ENCODE data around the gene MTHFD1L. TPM values are rescaled to one million over a fixed set of nuclear protein-coding genes. Genes with fewer than 3 reads are reported as not detected.

The MTHFD1L gene
- total and polyA plus RNA-seq, 2 of the 8 experiments (the other 6 are each of a cell fraction or from before 2014, with no cell fraction given) = 29.2 to 105 TPM

DNA sequence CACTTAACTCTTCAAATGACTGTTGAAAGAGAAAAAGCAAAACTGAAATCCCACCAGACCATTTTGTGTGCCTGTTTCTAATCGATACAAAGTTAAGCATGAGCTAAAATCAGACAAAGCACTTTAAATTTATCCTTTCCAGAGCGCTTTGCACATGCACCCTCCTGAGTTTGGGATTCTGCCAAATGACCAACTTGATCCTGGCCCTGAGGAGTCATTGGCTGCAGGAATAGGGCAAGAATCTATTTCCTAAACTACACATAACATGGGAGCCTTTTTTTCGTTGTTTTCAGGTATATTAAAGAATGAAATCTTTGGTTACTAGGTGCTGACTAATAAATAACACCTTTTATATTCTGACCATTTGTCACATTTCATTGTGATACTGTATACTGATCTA is 23.8 kb upstream of the MTHFD1L start:
- WGBS, 2 experiments (ENCODE audit: extremely low coverage in 1 of 2, insufficient coverage in 1 of 2, insufficient read length in 1 of 2, insufficient replicate concordance in 2 of 2, low coverage in 1 of 2, low lambda C conversion rate in 2 of 2, missing lambda C conversion rate in 1 of 2) = 74% methylated on average over 3 of the region's 3 CpGs; no CpG with 5 or more reads in 1 of the 2 experiments
- FAIRE-seq = no peak

More for the DNA sequence above, 23.8 kb upstream of the MTHFD1L start:
- H3K27me3 ChIP-seq (replicated peaks in 1 of 4; ENCODE audit: control insufficient read depth in 3 of 4, extremely low read depth in 1 of 4, insufficient read depth in 3 of 4, low read length in 3 of 4) = no peaks in the 10 kb centered on the region
- TF ChIP-seq, protein P1, sequence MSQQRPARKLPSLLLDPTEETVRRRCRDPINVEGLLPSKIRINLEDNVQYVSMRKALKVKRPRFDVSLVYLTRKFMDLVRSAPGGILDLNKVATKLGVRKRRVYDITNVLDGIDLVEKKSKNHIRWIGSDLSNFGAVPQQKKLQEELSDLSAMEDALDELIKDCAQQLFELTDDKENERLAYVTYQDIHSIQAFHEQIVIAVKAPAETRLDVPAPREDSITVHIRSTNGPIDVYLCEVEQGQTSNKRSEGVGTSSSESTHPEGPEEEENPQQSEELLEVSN (IDR thresholded peaks at IDR 0.05) = no peak
- no peak for TF ChIP-seq POLR2A (IDR thresholded peaks at IDR 0.05; ENCODE audit: control extremely low read depth in 1 of 2, low read depth in 2 of 2, low read length in 2 of 2)
- TF ChIP-seq ASH2L (IDR thresholded peaks at IDR 0.05; ENCODE audit: low read length) = no peak
- TF ChIP-seq GABPA (IDR thresholded peaks at IDR 0.05; ENCODE audit: borderline replicate concordance, insufficient read depth, low read length) = no peak
- no peak for TF ChIP-seq RXRA (IDR thresholded peaks at IDR 0.05; ENCODE audit: insufficient read depth, low read depth, low read length)
- TF ChIP-seq BCL11A (IDR thresholded peaks at IDR 0.05; ENCODE audit: low read depth in 2 of 2, low read length in 2 of 2) = no peak
- H3K27ac ChIP-seq (ENCODE audit: low read depth, low read length) = no peak overlapping the region
- POLR2A ChIA-PET (ENCODE audit: partially characterized antibody) = interaction anchor here (1.0 kb wide), 1 partner anchor 25 kb away, joined by 3 read pairs; no protein-coding TSS in a partner anchor
- no peak overlapping the region for H2BK15ac ChIP-seq (ENCODE audit: low read length)
- no peak overlapping the region for H4K5ac ChIP-seq (ENCODE audit: insufficient read length, low read depth, low read length)
- H4K8ac ChIP-seq (ENCODE audit: extremely low read depth, insufficient read depth, low read length) = no peak overlapping the region
- no peak overlapping the region for H3K56ac ChIP-seq (replicated peaks; ENCODE audit: insufficient read length, low read depth, low read length)
- no peak overlapping the region for H2AK5ac ChIP-seq (ENCODE audit: low read depth, low read length)
- no peak for DNase-seq (ENCODE audit: low read depth in 1 of 2, low spot score in 2 of 2)
- no peaks in the 10 kb centered on the region for H4K20me1 ChIP-seq (replicated peaks in 1 of 2; ENCODE audit: control insufficient read depth in 1 of 2, insufficient read depth in 2 of 2, low read length in 2 of 2)
- H3K9ac ChIP-seq (replicated peaks in 1 of 4; ENCODE audit: extremely low read depth in 1 of 4, low read depth in 3 of 4, low read length in 3 of 4) = no peak overlapping the region
- no peak overlapping the region for H3K4me3 ChIP-seq (ENCODE audit: extremely low read depth in 1 of 4, insufficient read depth in 2 of 4, low read depth in 3 of 4, low read length in 4 of 4)
- no peak overlapping the region for H3K4ac ChIP-seq (replicated peaks; ENCODE audit: insufficient read length, low read depth, low read length)
- H3K14ac ChIP-seq (ENCODE audit: insufficient read length) = no peak overlapping the region
- H2BK5ac ChIP-seq (ENCODE audit: low read depth, low read length) = no peak overlapping the region
- H2AFZ ChIP-seq (ENCODE audit: low read length) = no peak overlapping the region
- no peaks in the 10 kb centered on the region for H3K79me1 ChIP-seq (ENCODE audit: low read depth, low read length)
- CTCF ChIA-PET (ENCODE audit: partially characterized antibody) = interaction anchor here (1.1 kb wide), 1 partner anchor 11 kb away, joined by 3 read pairs; no protein-coding TSS in a partner anchor
- no peak overlapping the region for H2BK120ac ChIP-seq (replicated peaks; ENCODE audit: low read depth, low read length)
- H3K18ac ChIP-seq (ENCODE audit: extremely low read depth, low read length) = no peak overlapping the region
- no peak overlapping the region for H3K4me2 ChIP-seq (ENCODE audit: insufficient read depth in 1 of 2, low read depth in 2 of 2, low read length in 2 of 2)
- H3K23me2 ChIP-seq (ENCODE audit: low read depth, low read length) = no peaks in the 10 kb centered on the region
- no peaks in the 10 kb centered on the region for H3K79me2 ChIP-seq (ENCODE audit: control insufficient read depth in 1 of 2, insufficient read depth in 2 of 2, low read length in 2 of 2)
- H2BK12ac ChIP-seq (ENCODE audit: low read depth, low read length) = no peak overlapping the region
- H4K91ac ChIP-seq (replicated peaks; ENCODE audit: insufficient read length, low read length) = no peak overlapping the region
- no peaks in the 10 kb centered on the region for H3K9me3 ChIP-seq (ENCODE audit: insufficient read depth in 2 of 2, low read depth in 1 of 2, low read length in 1 of 2)
- no peak overlapping the region for H2BK20ac ChIP-seq (ENCODE audit: low read length)
- no peaks in the 10 kb centered on the region for H3K4me1 ChIP-seq (replicated peaks in 1 of 4; ENCODE audit: control insufficient read depth in 3 of 4, insufficient read depth in 4 of 4, low read length in 3 of 4)
- no peak overlapping the region for H3K23ac ChIP-seq (ENCODE audit: insufficient read length)
- H3K36me3 ChIP-seq (ENCODE audit: control insufficient read depth in 2 of 4, insufficient read depth in 4 of 4, low read length in 3 of 4) = no peaks in the 10 kb centered on the region

All from H1 (cell line).